C4-2B (cell line): ENCODE measurements around the gene ZFP57.
A peak's percentile ranks its signal among the peaks of the same experiment; 100 is the strongest.

Experiments used
- H3K27ac ChIP-seq: fragments of 450-650 bp; 2 replicates; pipeline ENCODE4 v1.5.1; 2017
- CTCF ChIP-seq: fragments of 450-650 bp; conservative IDR thresholded peaks from 2 replicates; pipeline ENCODE4 v1.5.1; 2017; ENCODE audit warnings: mild to moderate bottlenecking
- ZFX ChIP-seq: fragments of 450-650 bp; IDR thresholded peaks from 2 replicates; pipeline ENCODE4 v1.6.1; 2017

ZFP57 gene

GRCh38 chr6:29631860-29632731, 48.9 kb downstream of the ZFP57 start:
- TF ChIP-seq ZFX = no peak
- TF ChIP-seq CTCF = no peak
- peak overlapping the region; percentile 45 for H3K27ac ChIP-seq

DNA sequence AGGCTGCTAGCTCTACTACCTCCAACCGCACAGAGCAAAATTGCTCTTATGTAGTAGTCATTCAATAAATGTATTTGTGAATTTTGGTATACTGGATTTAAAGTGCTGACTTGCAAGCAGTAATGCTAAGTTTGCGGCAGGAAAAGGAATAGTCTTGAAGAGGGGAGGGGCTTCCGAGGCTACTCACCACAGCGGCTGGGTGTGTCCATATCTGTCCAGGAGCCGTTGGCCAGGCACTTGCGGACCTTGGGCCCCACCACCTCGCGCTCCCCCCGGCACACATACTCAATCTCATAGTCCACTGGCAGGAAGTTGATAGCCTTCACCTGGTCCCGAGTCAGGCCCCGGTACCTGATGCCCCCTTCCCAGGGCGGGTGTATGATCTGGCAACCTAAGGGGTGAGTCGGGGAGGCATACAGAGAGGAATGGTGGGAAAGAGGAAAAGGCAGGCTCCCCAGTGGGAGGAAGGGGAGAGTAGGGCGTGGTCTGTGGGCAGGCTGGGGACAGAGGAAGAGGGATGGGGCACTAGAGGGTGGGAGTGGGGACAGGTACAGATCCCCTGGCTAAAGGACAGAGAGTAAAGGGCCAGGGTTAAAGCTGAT, 49.6 kb downstream of the ZFP57 start:
- H3K27ac ChIP-seq = no peak overlapping the region
- TF ChIP-seq ZFX (no peak), CTCF (no peak)

DNA sequence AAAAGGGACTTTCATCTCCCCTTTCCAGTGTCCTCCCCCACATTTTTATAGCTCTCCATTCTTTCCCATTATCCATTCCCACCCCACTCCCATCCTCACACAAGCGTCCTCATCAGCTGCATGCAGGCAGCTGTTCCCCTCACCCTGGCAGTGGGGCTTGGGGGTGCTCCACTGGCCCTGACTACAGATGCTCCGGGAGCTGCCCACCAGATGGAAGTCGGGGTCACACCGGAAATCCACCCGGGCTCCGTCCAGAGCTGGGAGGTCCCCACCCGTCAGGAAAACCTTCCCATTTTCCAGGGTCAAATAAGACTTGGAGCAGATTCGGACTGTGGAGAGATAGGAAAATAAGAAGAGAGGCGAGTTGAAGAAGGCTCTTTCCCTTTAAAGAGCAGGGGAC, 50.6 kb downstream of the ZFP57 start:
- TF ChIP-seq CTCF = no peak
- TF ChIP-seq ZFX = no peak
- no peak overlapping the region for H3K27ac ChIP-seq

DNA sequence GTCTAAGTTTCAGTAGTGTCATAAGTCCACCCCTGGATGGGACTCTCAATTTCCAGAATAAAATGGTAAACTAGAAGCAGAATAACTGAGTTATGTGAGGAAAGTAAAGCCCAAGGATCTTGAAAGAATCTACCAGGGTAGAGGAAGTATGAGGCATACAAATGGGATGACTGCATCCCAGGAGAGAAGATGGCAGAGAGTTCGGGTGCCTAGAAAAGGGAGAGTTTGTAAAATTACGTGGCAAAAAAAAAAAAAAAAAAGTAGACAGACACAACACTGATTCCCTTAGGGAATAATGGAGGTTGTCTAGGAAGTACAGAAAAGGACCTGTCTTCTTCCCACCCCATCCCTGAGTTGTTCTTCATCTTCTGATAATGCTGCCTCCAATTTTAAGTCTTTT, 51.4 kb downstream of the ZFP57 start:
- H3K27ac ChIP-seq = no peak overlapping the region
- TF ChIP-seq ZFX = no peak
- TF ChIP-seq CTCF = no peak

GRCh38 chr6:29628419-29629281, 52.3 kb downstream of the ZFP57 start:
- no peak overlapping the region; the same call in 1 of the 2 replicates for H3K27ac ChIP-seq
- TF ChIP-seq ZFX (no peak), CTCF (peak; percentile 86)

DNA sequence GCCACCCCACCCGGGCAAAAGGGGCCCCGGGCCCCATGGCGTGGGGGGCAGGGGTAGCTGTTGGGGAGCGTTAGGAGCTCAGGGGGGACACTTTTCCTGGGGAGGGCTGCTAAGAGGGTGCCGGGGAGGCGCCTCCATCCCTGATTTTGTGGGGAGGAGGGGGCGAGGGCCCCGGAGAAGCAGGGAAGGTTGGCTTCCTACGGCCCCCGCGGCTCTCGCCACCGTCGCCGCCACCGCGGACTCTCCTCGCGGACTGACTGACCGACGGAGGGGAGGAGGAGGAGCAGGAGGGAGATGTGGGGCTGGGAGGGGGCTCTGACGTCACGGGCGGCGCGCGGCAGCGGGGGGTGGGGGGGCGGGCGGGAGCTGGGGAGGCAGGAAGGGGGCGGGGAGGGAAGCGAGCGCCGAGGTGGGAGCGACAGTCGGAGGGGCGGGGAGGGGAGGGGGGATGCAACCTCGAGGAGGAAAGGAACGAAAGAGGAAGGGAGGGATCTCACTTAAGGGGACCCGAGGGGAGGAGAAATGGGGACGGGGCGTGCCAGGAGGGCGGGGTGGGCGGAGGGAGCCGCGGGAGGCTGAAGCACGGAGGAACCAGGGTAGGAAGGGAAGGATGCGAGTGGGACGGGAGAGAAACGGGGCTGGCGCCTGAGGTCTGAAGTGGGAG, 53.1 kb downstream of the ZFP57 start:
- no peak for TF ChIP-seq CTCF
- no peak for TF ChIP-seq ZFX
- H3K27ac ChIP-seq = no peak overlapping the region; the same call in 1 of the 2 replicates
